Head of caudate nucleus (tissue), 42 donors: Measurements from ENCODE around the gene MRPS12.
"Not testable (repeated sequence)": the region's sequence is repeated elsewhere in the genome, so short reads cannot be mapped to it uniquely, and the experiment has no call there.

Experiments
- DNase-seq, 42 donors: peaks; one replicate each; pipeline versions ENCODE4 v3.0.0 to v3.0.0-alpha.2; 2020 to 2021; ENCODE audit warnings: mixed read lengths in 7 of 42
- intact Hi-C: fragments of 100-400 bp; cut with DNase I; formaldehyde crosslinking; loops from one replicate; pipeline ENCODE4 v1.15.0; 2022

MRPS12 gene

DNA sequence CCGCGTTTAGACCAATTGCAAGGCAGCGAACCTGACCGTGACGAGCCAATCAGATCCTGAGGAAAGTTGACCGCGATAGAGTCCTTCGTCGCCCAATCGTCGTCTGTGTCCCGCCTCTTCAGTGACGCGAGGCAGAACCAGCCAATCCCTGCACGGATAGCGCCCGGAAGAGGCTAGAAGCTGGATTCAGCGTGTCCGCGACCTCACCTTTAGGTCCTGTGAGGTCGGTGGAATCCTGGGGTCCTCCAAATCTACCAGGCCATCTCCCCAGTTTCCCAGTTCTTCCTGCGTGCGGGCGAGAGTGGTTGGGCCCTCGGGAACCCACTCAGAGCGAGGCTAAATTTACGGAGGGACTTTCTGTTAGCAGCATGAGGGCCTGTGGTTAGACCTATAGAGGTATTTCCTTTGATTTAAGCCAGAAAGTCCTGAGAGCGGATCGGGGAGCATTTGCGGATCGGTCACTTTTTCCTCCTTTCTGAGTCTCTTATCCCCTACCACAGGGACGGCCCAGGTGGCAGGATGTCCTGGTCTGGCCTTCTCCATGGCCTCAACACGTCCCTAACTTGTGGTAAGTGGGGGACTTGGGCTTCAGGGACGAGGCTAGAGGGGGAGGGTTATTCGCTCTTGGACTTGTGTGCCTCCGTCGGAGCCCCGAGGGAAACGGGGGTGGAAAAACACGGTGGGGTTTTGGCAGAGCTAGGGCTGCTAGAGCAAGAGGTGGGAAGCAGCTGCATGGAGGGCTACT lies at the start of gene MRPS12:
Gene MRPS12 (plus strand): TSS at position 169 of the 745 bp plus-strand sequence. CDS start 351 bp downstream, at position 520.
- intact Hi-C loops, result loop anchor here (10.0 kb wide), 1 partner anchor 286 kb away; the partner anchor contains the start of gene ACTN4

DNA sequence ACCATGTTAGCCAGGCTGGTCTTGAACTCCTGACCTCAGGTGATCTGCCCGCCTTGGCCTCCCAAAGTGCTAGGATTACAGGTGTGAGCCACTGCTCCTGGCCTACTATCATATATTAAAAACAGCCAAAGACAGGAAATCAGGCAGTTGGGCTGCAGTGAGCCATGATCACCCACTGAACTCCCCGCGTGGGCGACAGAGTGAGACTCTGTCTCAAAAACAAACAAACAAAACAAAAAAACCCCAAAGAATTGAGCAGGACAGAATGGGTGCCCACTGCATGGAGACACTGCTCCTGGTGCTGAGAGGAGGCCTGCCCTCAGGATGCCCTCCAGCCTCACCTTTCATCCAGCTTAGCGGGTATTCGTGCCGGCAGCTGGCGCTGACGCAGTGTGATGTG lies 47.5 kb upstream of the MRPS12 start:
- DNase-seq, result no peak
- intact Hi-C loops, result no loop called here

More for the DNA sequence above, at the start of gene MRPS12:
- DNase-seq, result peak; percentile 96 to 100 (median 99)

DNA sequence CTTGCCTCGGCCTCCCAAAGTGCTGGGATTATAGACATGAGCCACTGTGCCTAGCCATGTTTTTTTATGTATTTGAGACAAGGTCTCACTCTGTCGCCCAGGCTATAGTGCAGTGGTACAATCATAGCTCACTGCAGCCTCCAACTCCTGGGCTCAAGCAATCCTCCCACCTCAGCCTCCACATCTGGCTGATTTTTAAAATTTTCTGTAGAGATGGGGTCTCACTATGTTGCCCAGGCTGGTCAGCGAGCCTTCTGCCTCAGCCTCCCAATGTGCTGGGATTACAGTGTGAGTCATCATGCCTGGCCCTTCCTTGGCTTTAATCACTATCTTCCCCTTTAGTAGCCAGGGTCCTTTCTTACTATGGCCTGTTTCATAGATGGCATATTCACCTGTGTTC lies 46.1 kb upstream of the MRPS12 start:
- DNase-seq, intact Hi-C loops: not testable (repeated sequence)

DNA sequence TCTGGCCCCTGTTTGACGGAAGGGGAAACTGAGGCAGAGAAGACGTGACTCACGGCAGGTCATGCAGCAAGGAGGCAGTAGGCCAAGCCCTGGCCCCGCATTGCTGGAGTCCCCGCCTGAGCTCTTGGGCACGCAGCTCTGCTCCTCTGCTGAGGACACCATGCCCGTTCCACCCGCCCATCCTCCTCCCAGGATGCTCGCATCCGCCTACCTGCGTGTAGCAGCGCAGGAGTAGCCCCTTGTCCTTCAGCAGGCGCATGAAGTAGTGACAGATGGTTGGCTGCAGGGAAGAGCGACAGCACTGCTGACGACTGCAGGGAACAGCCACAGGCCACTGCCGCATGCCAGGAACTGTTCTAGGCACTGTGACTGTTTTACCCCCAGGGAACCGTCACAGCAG lies 41.9 kb upstream of the MRPS12 start:
- DNase-seq, result no peak
- intact Hi-C loops, result no loop called here

DNA sequence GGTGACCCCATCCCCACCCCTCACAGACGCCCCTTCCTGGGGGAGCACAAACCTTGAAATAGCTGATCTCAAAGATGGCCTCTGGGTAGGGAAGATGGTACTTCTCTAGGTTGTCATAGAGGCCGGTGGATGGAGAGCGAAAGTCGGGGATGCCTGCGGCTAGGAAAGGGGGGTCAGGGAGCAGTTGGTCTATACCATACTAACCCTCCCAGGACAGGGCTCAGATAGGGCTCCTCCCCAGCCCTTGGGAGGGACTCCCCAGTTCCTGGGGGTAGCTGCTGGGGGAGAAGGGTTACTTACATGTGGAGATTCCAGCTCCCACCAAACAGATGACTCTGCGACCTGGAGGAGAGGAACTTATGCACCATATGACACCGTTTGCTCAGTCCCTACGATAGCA lies 40.9 kb upstream of the MRPS12 start:
- no peak for DNase-seq
- intact Hi-C loops, result no loop called here

DNA sequence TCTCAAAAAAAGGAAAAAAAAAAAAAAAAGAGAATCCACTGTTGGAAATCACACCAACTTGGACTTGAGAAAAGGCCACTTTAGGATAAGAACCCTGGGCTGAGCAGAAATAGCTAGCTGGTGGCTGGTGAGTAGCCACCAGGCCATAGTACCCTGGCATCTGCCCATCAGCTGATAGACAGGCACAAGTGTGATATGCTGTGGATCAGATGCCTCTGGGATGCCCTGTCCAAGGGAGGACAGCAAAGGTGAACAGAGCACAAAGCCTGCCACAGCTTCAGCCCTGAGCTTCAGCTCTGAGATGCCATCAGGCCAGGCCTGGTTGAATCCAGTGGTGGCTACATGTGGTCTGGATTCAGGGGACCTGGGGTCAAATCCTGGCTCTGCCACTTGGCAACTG lies 40.1 kb upstream of the MRPS12 start:
- intact Hi-C loops, result no loop called here
- no peak for DNase-seq

DNA sequence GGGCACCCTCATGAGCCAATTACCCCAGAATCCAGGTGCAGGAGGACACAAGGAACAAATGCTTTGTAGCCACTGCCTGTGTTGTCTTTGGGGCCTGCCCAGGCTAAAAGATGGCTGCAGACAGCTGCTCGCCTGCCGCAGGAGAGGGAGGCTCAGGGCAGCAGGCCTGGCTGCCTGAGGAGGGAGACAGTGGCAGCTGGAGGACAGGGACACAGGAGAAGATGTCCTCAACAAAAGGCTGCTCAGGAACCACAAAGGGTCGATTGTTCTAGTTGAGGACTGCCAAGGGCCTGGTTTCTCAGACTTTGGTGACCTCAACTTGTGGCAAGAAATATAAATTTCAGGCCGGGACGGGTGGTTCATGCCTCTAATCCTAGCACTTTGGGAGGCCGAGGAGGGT lies 39.0 kb upstream of the MRPS12 start:
- intact Hi-C loops, result no loop called here
- peak in 41 of 42 donors; percentile 33 to 85 (median 67) for DNase-seq

DNA sequence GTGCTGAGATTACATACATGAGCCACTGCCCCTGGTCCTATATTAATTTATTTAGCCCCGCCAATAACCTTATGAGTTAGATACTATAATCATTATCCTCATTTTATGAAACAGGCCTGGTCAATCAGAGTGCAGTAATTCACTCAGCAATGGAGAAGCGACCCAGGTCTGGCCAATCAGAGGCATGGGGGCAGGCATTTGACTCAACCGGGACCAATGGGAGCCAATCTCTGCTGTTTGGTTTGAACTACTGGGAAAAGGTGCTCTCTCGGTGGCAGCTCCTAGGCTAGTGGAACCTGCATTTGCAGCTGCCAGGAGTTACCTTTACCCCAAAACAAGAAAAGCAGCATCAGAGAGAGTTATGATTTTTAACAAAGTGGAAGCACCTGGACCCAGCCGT lies 37.9 kb upstream of the MRPS12 start:
- DNase-seq, result no peak
- intact Hi-C loops, result no loop called here

DNA sequence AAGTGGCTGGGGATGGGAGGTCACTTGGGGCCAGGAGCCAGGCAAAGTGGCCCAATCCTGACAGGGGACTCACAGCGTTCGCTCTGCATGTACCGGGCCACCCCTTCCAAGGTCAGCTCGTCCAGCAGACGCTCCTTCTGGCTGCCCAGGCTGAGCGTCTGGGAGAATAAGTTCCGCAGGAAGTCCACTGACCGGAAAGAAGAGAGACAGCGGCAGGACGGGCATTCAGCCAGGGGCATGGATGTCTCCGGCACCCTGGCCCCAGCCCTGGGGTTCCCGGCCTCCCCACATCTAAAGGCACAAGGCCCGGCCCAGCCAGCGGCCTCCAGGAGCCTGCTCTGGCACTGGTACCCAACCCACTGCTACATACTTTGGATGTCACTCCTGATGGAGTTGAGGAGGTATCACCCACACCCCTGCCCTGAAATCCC lies 37.4 kb upstream of the MRPS12 start:
- peak in 8 of 42 donors; percentile 10 to 58 (median 26) for DNase-seq

DNA sequence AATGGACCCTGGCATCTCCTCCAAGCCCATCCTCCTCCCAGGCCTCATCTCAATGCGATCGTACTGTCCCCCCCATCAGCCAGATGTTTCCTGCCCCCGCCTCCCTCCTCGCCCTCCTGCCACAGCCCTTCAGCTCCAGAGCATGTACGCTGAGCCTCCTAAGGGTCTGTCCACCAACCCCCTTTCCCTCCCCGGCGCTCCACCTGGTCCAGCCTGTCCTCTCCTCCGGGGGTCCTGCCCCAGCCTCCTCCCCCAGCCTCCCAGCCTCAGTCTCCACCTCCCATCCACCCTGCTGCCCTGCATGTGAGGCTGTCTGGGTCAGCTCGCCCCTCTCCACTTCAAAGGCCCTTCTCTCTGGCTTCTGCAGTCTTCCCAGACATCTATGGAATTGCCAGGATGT lies 35.8 kb upstream of the MRPS12 start:
- intact Hi-C loops, result loop anchor here (5.0 kb wide), 1 partner anchor 48 kb away; the partner anchor contains the start of gene HNRNPL
- peak in 1 of 42 donors; percentile 12 for DNase-seq

More for the DNA sequence above, 37.4 kb upstream of the MRPS12 start:
- intact Hi-C loops, result no loop called here

DNA sequence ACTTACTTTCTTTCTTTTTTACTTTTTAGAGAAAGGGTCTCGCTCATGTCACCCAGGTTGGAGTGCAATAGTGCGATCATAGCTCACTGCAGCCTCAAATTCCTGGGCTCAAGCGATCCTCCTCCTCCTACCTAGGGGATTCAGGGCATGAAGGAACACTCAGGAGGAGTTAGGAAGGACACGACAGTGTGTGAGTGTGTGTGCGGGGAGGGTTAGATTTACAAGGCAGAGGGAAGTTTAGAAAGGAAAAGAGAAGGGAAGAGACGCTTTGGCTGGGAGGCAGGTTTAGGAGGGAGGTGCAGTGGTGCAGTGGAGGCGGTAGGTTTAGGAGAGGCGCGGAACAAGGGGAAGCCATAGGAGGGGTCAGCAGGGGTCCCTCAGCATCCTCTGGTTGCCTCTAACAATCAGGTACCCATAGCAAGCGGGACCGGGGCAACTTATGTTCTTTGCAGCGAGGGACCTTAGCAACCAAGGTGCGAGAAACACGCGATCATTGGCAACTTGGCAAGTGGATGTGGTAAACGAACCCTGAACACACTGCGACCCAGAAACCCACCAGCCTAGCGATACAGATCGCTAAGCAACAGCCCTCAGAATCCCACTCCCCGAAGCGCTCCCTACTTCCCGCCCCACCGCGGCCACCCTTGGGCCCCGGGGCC lies 31.8 kb upstream of the MRPS12 start:
- DNase-seq, result peak in 16 of 42 donors; percentile 8 to 46 (median 20)
- intact Hi-C loops, result loop anchor here (5.0 kb wide), 1 partner anchor 52 kb away; the partner anchor contains the start of gene HNRNPL

DNA sequence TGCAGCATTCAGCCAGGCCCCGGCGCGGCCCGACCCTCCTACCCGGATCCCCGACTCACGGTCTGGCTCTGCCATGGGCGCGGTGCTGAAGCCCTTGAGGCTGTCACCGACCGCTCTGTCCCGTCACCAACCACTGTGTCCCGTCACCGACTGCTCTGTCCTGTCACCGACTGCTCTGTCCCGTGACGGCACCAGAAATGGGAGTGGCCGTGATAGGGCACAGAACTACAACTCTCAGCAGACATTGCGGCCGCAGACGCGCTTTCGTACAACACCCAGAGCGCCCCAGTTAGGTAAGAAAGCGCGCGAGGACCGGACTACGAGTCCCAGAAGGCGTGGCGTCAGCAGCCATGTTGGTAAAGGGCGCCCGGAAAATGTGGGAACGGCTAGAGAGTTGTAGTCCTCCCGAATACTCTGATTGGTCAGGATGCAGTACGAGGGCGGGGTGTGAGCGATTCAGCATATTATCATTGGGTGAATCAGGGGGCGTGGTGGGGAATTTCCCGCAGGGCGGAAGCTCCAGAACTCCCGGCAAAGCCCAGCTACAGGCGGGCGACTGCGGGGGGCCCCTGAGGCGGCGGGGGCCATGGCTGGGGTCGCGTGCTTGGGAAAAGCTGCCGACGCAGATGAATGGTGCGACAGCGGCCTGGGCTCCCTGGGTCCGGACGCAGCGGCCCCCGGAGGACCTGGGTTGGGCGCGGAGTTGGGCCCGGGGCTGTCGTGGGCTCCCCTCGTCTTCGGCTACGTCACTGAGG lies 31.1 kb upstream of the MRPS12 start, which contains the start of the genes NFKBIB and SIRT2:
Gene NFKBIB (plus strand): TSS at position 523 of the 755 bp plus-strand sequence. CDS start 64 bp downstream, at position 587.
Gene SIRT2 (minus strand): TSS at position 172 of the 755 bp plus-strand sequence. CDS start 97 bp downstream, at position 75.
- intact Hi-C loops, result loop anchor here (5.0 kb wide), 1 partner anchor 52 kb away; the partner anchor contains the start of gene HNRNPL

DNA sequence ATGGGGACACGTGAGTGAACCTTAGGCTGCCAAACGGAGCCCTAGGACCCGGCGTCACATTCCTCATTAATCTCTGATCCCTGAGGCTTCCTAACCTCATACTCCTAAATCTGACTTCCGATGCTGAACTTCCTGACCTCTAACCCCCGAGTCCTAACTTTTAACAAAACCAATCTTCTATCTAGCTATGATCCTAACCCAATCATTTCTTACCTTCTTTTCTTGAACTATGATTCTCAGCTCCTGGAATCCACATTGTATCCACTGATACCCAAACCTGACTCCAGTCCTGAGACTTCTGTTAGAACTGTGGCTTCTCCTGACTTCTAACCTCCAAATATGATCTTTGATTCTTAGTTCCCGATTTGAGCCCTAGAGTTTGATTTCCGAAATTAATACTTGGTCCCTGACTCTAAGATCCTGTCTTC lies 30.5 kb upstream of the MRPS12 start:
- peak in 1 of 42 donors; percentile 81 for DNase-seq
- intact Hi-C loops, result no loop called here

More for the DNA sequence above, 31.1 kb upstream of the MRPS12 start, which contains the start of the genes NFKBIB and SIRT2:
- DNase-seq, result peak; percentile 97 to 100 (median 100)

DNA sequence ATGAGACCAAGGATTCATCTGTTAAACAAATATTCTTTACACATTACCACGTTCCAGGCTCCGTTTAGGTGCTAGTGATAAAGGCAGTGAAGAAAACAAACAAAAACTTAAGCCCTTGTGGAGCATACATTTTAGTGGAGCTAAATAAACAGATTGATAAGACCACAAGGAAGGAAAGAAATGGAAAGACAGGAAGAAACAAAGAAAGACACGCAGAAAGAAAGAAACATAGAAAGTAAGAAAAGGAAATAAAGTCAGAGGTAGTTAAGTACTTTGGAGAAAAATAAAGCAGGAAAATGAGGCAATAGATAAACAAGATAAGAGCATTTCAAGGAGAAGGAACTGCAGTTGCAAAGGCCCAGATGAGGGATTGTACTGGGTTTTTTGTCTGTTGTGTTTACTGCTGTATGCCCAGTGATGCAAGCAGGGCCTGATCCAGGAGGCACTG lies 30.0 kb upstream of the MRPS12 start:
- no peak for DNase-seq
- intact Hi-C loops, result no loop called here

DNA sequence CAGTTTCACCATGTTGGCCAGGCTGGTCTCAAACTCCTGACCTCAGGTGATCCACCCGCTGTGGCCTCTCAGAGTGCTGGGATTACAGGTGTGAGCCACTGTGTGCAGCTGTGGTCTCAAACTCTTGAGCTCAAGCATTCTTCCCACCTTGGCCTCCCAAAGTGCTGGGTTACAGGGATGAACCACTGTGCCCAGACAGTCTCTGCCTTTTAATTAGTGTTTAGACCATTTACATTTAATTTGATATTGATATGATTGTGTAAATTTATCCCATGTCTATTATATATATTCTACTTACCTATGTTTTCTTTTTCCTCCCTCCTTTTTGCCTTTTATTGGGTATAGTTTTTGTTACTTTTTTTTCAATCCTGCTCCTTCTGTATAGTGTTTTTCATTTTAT lies 29.1 kb upstream of the MRPS12 start:
- intact Hi-C loops, result no loop called here
- no peak for DNase-seq

DNA sequence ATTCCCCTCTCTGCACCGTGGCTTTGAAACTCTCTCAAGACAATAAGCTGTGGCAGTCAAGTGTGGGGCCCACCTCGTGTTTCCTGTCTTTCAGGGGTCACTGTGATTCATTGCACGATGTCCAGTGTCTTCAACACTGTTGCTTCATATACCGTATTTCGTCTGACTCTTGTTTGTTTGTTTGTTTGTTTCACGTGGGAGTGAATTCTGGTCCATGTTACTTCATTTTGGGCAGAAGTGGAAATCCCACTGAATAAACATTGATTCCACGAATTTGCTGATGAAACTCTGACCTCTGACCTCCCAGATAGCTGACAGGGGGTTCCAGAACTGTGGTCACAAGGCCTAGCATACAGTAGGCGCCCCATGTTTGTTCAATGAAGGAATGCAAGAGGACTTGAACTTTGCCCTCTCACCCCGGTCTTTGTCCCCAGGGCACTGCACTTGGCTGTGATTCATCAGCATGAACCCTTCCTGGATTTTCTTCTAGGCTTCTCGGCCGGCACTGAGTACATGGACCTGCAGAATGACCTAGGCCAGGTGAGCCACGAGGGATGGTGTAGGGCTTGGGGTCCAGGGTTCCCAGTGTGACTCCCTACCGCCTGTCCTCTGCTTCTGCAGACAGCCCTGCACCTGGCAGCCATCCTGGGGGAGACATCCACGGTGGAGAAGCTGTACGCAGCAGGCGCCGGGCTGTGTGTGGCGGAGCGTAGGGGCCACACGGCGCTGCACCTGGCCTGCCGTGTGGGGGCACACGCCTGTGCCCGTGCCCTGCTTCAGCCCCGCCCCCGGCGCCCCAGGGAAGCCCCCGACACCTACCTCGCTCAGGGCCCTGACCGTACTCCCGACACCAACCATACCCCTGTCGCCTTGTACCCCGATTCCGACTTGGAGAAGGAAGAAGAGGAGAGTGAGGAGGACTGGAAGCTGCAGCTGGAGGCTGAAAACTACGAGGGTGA lies 25.9 kb upstream of the MRPS12 start:
- no peak for DNase-seq

DNA sequence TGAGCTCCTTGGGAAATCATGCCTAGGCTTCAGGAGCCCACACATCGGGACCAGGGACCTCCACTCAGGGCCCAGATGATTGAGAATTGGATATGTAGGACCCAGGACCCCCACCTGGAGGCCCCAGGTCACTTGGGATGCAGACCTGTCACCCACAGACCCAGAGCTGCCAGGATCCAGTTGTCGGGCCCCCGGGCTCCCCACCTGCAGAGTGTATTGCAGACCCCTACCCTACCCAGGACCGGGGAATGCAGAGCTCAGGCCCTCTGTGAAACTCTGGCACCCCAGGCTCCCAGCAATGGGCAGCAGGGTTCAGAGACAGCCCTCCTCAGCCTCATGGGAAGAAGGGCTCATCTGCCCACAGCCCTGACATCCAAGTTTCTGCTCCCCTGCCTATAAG lies 25.1 kb upstream of the MRPS12 start:
- DNase-seq, result no peak
- intact Hi-C loops, result no loop called here

More for the DNA sequence above, 25.9 kb upstream of the MRPS12 start:
- intact Hi-C loops, result no loop called here

DNA sequence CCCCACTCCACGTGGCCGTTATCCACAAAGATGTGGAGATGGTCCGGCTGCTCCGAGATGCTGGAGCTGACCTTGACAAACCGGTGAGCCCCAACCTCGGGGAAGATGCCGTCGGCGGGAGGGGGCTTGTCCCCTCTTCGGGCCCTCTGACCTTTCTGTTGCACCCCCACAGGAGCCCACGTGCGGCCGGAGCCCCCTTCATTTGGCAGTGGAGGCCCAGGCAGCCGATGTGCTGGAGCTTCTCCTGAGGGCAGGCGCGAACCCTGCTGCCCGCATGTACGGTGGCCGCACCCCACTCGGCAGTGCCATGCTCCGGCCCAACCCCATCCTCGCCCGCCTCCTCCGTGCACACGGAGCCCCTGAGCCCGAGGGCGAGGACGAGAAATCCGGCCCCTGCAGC lies 23.5 kb upstream of the MRPS12 start:
- DNase-seq, result no peak
- intact Hi-C loops, result no loop called here
